Heart right ventricle (tissue), 16 donors: ENCODE data around the gene EHBP1. TPM values are rescaled to one million over a fixed set of nuclear protein-coding genes. Genes with fewer than 3 reads are reported as not detected.

Source experiments
- ATAC-seq, 8 donors: fragments of 200-7000 bp; cut with Tn5 transposase; one replicate each; pipeline ENCODE4 v1.9.1; 2020; ENCODE audit warnings: mild to moderate bottlenecking in 8 of 8, moderate library complexity in 8 of 8, moderate number of reproducible peaks in 1 of 8
- DNase-seq, 2 donors: peaks; one replicate each; pipeline ENCODE4 v3.0.0-alpha.2; 2020
- H3K27ac ChIP-seq, 10 donors: fragments of 200-600 bp; sonication (generic) in 2 of 10; one replicate each; pipeline versions ENCODE4 v1.5.0 to v1.8.0; 2020 to 2022; ENCODE audit warnings: mild to moderate bottlenecking in 3 of 10
- H3K27me3 ChIP-seq, 7 donors: fragments of 200-600 bp; one replicate each; pipeline ENCODE4 v1.8.0; 2021 to 2022; ENCODE audit warnings: mild to moderate bottlenecking in 2 of 7
- H3K36me3 ChIP-seq, 9 donors: fragments of 200-600 bp; sonication (generic) in 1 of 9; one replicate each; pipeline versions ENCODE4 v1.5.0 to v1.8.0; 2020 to 2022; ENCODE audit warnings: mild to moderate bottlenecking in 2 of 9
- H3K4me1 ChIP-seq, 9 donors: fragments of 200-600 bp; sonication (generic) in 1 of 9; one replicate each; pipeline versions ENCODE4 v1.5.0 to v1.8.0; 2020 to 2022; ENCODE audit warnings: mild to moderate bottlenecking in 4 of 9
- H3K4me3 ChIP-seq, 10 donors: fragments of 200-600 bp; sonication (generic) in 2 of 10; one replicate each; pipeline versions ENCODE4 v1.5.0 to v1.8.0; 2020 to 2022; ENCODE audit warnings: mild to moderate bottlenecking in 7 of 10, moderate library complexity in 2 of 10
- H3K9me3 ChIP-seq, 11 donors: fragments of 200-600 bp in 10 of 11; sonication (generic) in 2 of 11; one replicate each; pipeline versions ENCODE4 v1.5.0 to v1.8.0; 2013 to 2022; ENCODE audit warnings: mild to moderate bottlenecking in 2 of 11, control low read depth in 1 of 11, moderate library complexity in 1 of 11
- WGBS, 2 donors: extraction: QIAGEN DNeasy Blood & Tissue Kit; methylation state at CpG; one replicate each; pipeline ENCODE4 v1.1.7; 2013; ENCODE audit warnings: inconsistent platforms in 1 of 2; 5-methylcytosine and 5-hydroxymethylcytosine counted together
- intact Hi-C, 10 donors: fragments of 100-400 bp; cut with DNase I; formaldehyde crosslinking; loops; one replicate each; pipeline versions ENCODE4 v1.11.1 to v1.14.2; 2022
- polyA plus RNA-seq, 2 donors: library from polyadenylated mRNA; stranded (reverse); fragments of 200-250 nt; gene quantifications; one replicate each; pipeline ENCODE4 v1.2.3, GENCODE V29; 2013
- total RNA-seq, 10 donors: library from RNA; stranded (reverse); fragmentation: NEBNext Ultra II Directional in 3 of 10; extraction: Animal tissue kit (Norgen Biotek cat#: 25700) in 3 of 10; gene quantifications; one replicate each; pipeline versions ENCODE4 v1.2.1 to v1.2.4, GENCODE V29; 2021 to 2023
- TF ChIP-seq, protein P1 (sequence below), 9 donors: fragments of 200-600 bp; sonication (generic) in 2 of 9; IDR thresholded peaks; one replicate each; pipeline versions ENCODE4 v1.5.0 to v1.8.0; 2021 to 2022; ENCODE audit warnings: antibody characterized with exemption in 9 of 9, mild to moderate bottlenecking in 5 of 9, moderate library complexity in 1 of 9
- donor health status: Arrhythmogenic right ventricular cardiomyopathy.
- donor health status: ischemic (EF 13 %, LVEDD 7.1; RV severe dilation, severe dysfunction).
- donor health status: healthy with polysubstance abuse.
- donor health status: DM: no; HTN: yes; CAD: no.
- donor health status: DM: no; HTN: no; CAD: no.
- donor health status: ischemic (EF 25% LVEDD 6.9; RV normal size, moderate dysfunction).
- donor health status: ischemic (EF 25% LVEDD 5.7; RV mildly dilated, moderate dysfunction).
- donor health status: healthy.
- donor health status: DM: yes; HTN: yes; CAD: no.
- donor health status: Ischemic cardiomyopathy.
- donor health status: ischemic (EF 35%, LVEDD 5.7; RV mildly dilated, moderate dysfunction).
- donor health status: nonischemic (EF 11% LVEDD 7.7; RV severe dilation, severe dysfunction).
- donor health status: DM: yes; HTN: yes; CAD: no.
- donor health status: PGD.
- donor health status: ischemic (EF 29% LVEDD 5.4; RV normal size, mild dysfunction).
- donor health status: nonischemic (EF 23%, LVEDD 6.1; RV moderate dilation, normal function).

EHBP1 gene
- total and polyA plus RNA-seq, 12 donors = 7.8 to 26.1 (median 20.1) TPM

DNA sequence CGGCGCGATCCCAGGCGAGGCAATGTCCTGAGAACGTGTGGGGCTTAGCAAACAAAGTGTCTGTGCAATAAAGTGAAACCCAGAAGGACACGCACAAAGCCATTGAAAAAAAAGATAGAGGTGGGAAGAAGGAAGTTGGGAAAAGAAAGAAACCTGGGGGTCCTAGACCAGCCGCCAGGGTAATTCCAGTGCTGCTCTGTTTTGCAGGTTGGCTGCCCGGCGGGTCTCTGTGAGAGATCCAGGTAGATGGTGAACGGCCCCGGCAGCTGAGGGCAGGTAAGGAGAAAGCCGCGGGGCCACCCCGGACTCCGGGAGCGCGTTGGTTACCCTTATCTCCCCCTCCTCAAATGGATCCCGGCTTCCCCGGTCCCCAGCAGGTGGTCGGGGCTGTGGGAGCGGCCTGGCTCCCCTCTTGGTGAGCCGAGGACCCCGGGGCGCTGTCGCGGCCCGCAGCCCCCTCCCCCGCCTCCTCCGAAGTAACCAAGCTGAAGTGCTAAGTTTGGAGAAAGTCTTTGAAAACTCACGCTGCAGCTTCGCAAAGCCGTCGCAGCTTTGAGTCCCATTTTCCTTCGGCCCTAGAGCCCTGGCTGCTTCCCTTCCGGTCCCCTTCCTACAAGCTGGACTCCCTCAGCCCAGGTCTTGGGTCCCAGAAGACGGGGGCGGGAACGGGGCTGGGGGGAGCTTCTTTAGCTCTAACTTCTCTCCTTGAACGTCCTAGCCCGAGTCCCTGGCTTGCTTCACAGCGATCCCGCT is 345.7 kb downstream of the EHBP1 start:
- TF ChIP-seq, protein P1, sequence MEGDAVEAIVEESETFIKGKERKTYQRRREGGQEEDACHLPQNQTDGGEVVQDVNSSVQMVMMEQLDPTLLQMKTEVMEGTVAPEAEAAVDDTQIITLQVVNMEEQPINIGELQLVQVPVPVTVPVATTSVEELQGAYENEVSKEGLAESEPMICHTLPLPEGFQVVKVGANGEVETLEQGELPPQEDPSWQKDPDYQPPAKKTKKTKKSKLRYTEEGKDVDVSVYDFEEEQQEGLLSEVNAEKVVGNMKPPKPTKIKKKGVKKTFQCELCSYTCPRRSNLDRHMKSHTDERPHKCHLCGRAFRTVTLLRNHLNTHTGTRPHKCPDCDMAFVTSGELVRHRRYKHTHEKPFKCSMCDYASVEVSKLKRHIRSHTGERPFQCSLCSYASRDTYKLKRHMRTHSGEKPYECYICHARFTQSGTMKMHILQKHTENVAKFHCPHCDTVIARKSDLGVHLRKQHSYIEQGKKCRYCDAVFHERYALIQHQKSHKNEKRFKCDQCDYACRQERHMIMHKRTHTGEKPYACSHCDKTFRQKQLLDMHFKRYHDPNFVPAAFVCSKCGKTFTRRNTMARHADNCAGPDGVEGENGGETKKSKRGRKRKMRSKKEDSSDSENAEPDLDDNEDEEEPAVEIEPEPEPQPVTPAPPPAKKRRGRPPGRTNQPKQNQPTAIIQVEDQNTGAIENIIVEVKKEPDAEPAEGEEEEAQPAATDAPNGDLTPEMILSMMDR (IDR thresholded peaks at IDR 0.05) = no peak
- peaks cover 60 to 100% (median 100%) of the 10 kb centered on the region in 7 donors for H3K27me3 ChIP-seq
- intact Hi-C loops = no loop called here
- peaks cover 0 to 2% (median 0%) of the 10 kb centered on the region in 9 donors for H3K36me3 ChIP-seq
- peaks cover 11 to 75% (median 68%) of the 10 kb centered on the region in 9 donors for H3K4me1 ChIP-seq
- ATAC-seq = no peak
- H3K9me3 ChIP-seq = no peaks in the 10 kb centered on the region
- peak overlapping the region; percentile 32 to 60 (median 52) for H3K4me3 ChIP-seq
- WGBS, 2 donors = 5 to 7% methylated on average over 42 of the region's 42 CpGs
- H3K27ac ChIP-seq = no peak overlapping the region
- DNase-seq = no peak

DNA sequence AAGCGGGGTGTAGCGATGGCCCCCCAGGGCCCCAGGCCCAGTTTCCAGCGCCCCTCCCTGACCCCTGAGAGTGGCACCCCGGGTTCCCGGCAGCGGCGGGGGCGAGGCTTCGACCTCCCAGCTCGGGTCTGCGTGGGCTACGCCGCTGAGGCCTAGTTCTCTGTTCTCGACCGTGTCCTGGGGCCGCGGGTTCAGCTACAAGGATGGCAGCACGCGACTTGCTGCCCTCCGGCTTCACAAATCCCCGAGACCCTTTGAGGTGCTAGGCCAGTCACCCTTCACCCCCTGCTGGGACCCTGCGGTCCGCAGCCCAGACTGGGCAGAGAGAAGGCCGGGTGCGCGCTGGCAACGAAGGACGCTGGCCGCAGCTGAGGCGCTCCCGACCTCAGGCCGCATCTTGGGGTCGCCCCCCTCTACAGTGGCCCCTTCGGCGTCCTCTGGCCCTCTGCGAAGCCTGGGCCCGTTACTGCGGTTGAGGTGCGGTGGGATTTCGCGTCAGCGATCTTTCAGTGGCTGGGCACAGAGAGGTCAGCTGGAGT is 346.4 kb downstream of the EHBP1 start:
- 47 to 49% methylated on average over 42 of the region's 42 CpGs for WGBS, 2 donors
- Histone ChIP-seq H3K27ac (no peak overlapping the region), H3K4me3 (peak overlapping the region in 1 of 10 donors; percentile 60), H3K27me3 (peaks cover 67 to 100% (median 100%) of the 10 kb centered on the region in 7 donors), H3K4me1 (peaks cover 14 to 80% (median 75%) of the 10 kb centered on the region in 9 donors), H3K36me3 (no peaks in the 10 kb centered on the region), H3K9me3 (no peaks in the 10 kb centered on the region)
- TF ChIP-seq, protein P1 (IDR thresholded peaks at IDR 0.05) = no peak
- no peak for DNase-seq
- no peak for ATAC-seq
- intact Hi-C loops = no loop called here

DNA sequence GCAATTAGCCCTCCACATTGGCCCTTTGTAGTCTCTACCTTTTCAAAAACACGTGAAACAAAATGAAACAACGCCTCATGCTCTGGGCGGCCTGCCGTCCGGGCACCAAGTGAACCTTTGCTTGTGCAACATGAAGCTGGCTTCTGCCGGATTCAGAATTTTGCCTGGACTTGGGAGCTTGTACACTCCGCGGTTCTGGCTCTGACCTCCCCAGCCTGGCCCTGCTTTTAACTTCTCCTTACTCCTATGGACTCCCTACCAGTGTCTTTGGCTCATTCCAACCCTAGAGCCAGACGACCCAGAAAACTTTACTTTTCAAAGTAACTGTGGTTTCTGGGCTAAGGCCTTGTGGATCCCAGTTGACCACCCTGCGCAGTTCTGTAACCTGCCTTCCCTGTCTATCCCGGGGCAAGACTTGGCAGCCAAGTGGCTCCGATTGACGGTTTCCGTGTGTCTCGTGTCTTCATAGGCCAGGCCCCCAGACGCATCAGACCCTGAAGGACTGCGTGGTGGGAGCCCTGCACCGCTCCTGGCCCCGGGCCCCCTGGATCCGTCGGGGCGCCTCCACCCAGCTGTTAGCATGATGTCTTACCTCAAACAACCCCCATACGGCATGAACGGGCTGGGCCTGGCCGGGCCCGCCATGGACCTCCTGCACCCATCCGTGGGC is 347.0 kb downstream of the EHBP1 start:
- WGBS, 2 donors = 65 to 66% methylated on average over 27 of the region's 27 CpGs
- Histone ChIP-seq H3K36me3 (no peaks in the 10 kb centered on the region), H3K27me3 (peaks cover 72 to 100% (median 100%) of the 10 kb centered on the region in 7 donors), H3K4me3 (no peak overlapping the region), H3K27ac (no peak overlapping the region), H3K4me1 (peaks cover 14 to 80% (median 75%) of the 10 kb centered on the region in 9 donors), H3K9me3 (no peaks in the 10 kb centered on the region)
- DNase-seq (no peak), ATAC-seq (no peak)
- intact Hi-C loops = no loop called here
- TF ChIP-seq, protein P1 (IDR thresholded peaks at IDR 0.05) = no peak

DNA sequence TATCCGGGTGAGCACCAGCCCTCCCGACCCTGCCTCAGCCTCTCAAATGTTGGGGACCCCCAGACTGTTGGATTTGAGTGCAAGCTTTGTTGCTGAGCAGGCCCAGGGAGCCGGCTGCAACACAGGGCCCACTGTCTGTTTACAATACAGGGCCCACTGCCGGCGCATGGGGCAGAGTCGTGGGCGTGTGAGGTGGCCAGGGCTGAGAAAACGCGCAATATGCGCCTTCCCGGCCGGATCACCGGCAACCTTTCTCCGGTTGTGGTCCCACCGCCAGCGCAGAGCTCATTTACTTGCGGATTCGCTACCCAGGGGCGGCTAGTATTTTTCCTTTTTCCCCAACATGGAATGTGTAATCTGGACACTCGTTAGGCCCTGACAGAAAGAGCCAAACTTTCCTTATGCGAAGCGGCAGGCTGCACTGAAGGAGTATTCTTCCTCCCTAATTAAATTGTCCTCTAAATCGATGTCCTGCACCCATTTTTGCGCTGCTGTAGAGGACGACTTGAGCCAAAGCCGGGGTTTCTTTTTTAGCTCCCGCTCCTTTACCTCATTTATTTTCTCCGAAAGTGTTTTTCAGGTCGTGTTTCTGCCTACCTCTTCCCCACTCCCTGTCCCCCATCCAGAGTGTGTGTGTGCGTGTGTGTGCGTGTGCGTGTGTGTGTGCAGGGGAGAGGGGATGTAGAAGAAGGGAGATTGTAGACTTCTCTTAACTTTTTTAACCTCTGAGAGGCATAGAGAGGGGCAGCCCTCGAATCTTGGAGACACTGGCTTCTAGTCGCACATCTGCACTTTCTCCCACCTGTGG is 347.8 kb downstream of the EHBP1 start:
- intact Hi-C loops = no loop called here
- peaks cover 71 to 100% (median 100%) of the 10 kb centered on the region in 7 donors for H3K27me3 ChIP-seq
- H3K4me1 ChIP-seq = peaks cover 14 to 80% (median 75%) of the 10 kb centered on the region in 9 donors
- TF ChIP-seq, protein P1 (IDR thresholded peaks at IDR 0.05) = no peak
- no peaks in the 10 kb centered on the region for H3K36me3 ChIP-seq
- no peak overlapping the region for H3K27ac ChIP-seq
- H3K4me3 ChIP-seq = no peak overlapping the region
- no peak for DNase-seq
- no peaks in the 10 kb centered on the region for H3K9me3 ChIP-seq
- no peak for ATAC-seq
- 44 to 45% methylated on average over 34 of the region's 34 CpGs for WGBS, 2 donors
